Measurements from ENCODE around the gene KCNRG. TPM values are rescaled to one million over a fixed set of nuclear protein-coding genes. Genes with fewer than 3 reads are reported as not detected.
A peak's percentile ranks its signal among the peaks of the same experiment; 100 is the strongest.

KCNRG gene
- total RNA-seq, 1 donor from 2014 or later: 4.2 TPM

- Histone ChIP-seq H3K36me3 (ENCODE audit: control insufficient read depth, insufficient read depth, low read length) (no peaks in the 10 kb centered on the region), H3K4me3 (ENCODE audit: low read depth, low read length) (no peak overlapping the region), H3K27me3 (ENCODE audit: control insufficient read depth, insufficient read depth, low read length) (no peaks in the 10 kb centered on the region)
- no peak for TF ChIP-seq CTCF (IDR thresholded peaks at IDR 0.05; ENCODE audit: insufficient read depth, low read length, severe bottlenecking)
- FAIRE-seq (no peak), DNase-seq (ENCODE audit: low read depth) (no peak)
Measured at GRCh38 chr13:49993666-49994065, 21.6 kb upstream of the KCNRG start.

DNA sequence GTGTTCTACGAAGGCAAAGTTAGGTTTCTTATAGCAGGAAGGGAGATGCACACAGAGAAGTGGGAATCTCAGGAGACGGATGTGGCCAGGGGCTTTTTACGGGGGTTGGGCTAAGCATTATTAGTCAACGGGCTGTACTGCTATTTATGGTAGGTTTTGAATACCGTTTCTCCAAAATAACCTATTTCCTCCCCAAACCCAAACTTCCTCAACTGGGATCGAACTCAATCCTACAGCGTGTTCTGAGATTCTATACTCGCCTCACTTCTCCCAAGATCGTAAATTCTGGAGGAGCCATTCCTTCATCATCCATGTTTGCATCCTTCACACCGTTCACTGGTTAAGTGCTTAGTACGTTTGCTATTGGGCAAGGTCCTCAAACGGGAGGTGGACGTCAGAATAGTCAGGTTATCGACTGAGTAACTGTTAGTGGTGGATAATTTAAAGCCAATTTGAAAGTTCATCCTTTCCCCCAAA is 19.6 kb upstream of the KCNRG start:
- peak; percentile 10 for DNase-seq (ENCODE audit: low read depth)
- peaks cover 2% of the 10 kb centered on the region for H3K36me3 ChIP-seq (ENCODE audit: control insufficient read depth, insufficient read depth, low read length)
- FAIRE-seq: no peak
- no peaks in the 10 kb centered on the region for H3K27me3 ChIP-seq (ENCODE audit: control insufficient read depth, insufficient read depth, low read length)
- TF ChIP-seq CTCF (IDR thresholded peaks at IDR 0.05; ENCODE audit: insufficient read depth, low read length, severe bottlenecking): no peak
- peak overlapping the region; percentile 69 for H3K4me3 ChIP-seq (ENCODE audit: low read depth, low read length)

DNA sequence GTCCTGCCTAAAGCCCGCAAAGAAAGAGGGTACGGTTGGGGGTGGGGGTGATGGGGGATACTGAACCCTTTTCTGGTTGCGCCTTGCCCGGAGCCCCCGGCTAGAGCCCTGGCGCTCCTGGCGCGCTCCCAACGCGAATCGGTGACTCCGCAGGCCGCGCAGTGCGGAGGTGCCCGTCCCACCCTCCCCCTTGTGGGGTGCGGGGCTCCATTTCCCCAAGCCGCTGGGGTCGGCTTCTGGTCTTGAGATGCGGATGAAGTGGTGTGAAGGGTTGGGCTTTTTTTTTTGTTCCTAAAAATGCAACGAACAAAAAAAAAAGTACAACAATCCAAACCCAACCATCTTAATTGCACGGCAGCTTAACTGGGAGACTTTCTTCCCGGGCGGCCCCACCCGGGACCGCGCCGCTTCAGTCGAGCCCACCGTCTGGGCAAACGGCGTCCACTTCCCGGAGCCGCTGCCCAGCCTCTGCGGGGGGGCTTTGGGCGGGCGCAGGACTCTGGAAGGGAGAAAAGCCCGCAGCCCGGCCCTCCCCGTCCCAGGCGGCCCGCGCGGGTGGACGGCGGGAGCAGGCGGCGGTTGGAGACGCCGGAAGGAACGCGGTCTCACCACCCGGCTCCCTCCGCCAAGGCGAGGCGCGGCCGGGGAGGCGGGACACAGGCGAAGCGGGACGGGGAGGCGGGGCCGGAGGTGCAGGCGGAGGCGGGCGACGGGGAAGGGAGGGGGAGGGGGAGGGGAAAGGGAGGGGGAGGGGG is 18.9 kb upstream of the KCNRG start:
- peak; percentile 68 for DNase-seq (ENCODE audit: low read depth)
- no peaks in the 10 kb centered on the region for H3K27me3 ChIP-seq (ENCODE audit: control insufficient read depth, insufficient read depth, low read length)
- FAIRE-seq: no peak

DNA sequence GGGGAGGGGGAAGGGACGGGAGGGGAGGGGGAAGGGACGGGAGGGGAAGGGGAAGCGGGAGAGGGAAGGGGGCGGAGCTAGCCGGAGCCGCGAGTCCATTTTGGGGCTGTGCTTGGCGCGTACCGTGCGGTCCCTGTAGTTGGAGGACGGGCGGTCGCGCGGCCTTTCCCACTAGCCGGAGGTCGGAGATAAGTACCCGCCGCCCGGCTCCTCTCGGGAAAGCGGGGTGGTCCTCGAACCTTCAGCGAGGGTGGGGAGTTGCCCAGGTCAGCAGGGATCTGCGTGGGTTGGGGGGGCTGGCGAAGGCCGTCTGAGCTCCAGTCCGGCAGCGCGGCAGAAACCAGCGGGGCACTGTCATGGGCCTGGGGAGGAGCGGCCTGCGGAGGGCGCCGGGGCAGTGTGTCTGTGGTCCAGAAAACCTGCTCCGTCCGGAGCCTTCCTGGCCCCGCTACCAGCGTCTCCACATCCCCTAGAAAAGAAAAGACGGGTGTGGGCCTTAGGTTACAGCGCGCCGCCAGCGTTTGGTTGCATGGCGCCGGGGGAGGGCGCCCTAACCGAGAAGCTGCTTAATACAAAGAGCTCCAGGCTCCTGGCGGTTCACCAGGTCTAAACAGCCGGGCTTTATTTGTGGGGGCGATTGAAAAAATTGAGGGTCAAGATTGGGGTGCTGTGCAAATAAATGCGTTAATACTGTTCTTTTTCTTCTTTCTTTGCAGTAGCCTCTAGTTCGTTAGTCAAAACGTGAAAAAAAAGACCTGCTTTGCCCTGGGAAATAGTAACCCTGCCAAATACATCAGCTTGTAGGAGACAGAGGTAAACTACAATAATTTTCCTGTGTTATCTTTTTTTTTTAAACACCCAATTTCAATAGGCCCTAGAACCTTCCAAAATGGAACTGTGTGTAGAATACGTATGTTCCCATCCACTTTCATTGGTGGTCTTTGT is 18.0 kb upstream of the KCNRG start, which contains the start of gene TRIM13:
TSS of gene TRIM13 (plus strand) at position 92 of the 945 bp plus-strand sequence. CDS start 14,899 bp downstream, outside the sequence.
- peaks cover 2% of the 10 kb centered on the region for H3K36me3 ChIP-seq (ENCODE audit: control insufficient read depth, insufficient read depth, low read length)
- H3K27me3 ChIP-seq (ENCODE audit: control insufficient read depth, insufficient read depth, low read length): no peaks in the 10 kb centered on the region
- H3K4me3 ChIP-seq (ENCODE audit: low read depth, low read length): peak within 1 kb of the TSS; percentile 90
- DNase-seq (ENCODE audit: low read depth) (peak; percentile 77), FAIRE-seq (no peak)
- peak; percentile 84 for TF ChIP-seq CTCF (IDR thresholded peaks at IDR 0.05; ENCODE audit: insufficient read depth, low read length, severe bottlenecking)

More for the DNA sequence above, 18.9 kb upstream of the KCNRG start:
- no peak for TF ChIP-seq CTCF (IDR thresholded peaks at IDR 0.05; ENCODE audit: insufficient read depth, low read length, severe bottlenecking)
- Histone ChIP-seq H3K4me3 (ENCODE audit: low read depth, low read length) (peak overlapping the region; percentile 69), H3K36me3 (ENCODE audit: control insufficient read depth, insufficient read depth, low read length) (peaks cover 2% of the 10 kb centered on the region)

DNA sequence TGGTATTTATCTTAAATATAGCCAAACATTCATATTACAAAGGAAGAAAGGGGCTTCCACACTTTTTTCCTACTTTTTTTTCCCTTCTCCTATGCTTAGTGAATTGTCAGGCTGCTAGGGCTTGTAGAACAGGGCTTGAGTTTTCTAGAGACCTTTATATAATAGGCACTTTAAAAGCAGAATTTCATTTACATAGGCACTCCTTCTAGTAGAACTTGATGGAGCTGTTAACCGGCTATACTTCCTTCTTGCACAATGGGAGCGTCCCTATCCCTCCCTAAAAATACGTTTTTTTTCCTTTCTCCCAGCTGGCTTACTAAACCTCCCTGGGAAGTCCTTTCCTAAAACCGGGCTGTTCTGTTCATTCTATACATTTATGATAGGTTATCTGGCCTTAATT is 17.3 kb upstream of the KCNRG start:
- FAIRE-seq: no peak
- peaks cover 2% of the 10 kb centered on the region for H3K36me3 ChIP-seq (ENCODE audit: control insufficient read depth, insufficient read depth, low read length)
- H3K4me3 ChIP-seq (ENCODE audit: low read depth, low read length): peak overlapping the region; percentile 90
- no peaks in the 10 kb centered on the region for H3K27me3 ChIP-seq (ENCODE audit: control insufficient read depth, insufficient read depth, low read length)
- DNase-seq (ENCODE audit: low read depth): peak; percentile 33
- TF ChIP-seq CTCF (IDR thresholded peaks at IDR 0.05; ENCODE audit: insufficient read depth, low read length, severe bottlenecking): no peak

All from bronchial epithelial cell (primary cell).